ENCODE measurements around the gene PALM2AKAP2. TPM values are rescaled to one million over a fixed set of nuclear protein-coding genes. Genes with fewer than 3 reads are reported as not detected.

The PALM2AKAP2 gene
- total RNA-seq, 1 donor from 2014 or later = 0.88 TPM

DNA sequence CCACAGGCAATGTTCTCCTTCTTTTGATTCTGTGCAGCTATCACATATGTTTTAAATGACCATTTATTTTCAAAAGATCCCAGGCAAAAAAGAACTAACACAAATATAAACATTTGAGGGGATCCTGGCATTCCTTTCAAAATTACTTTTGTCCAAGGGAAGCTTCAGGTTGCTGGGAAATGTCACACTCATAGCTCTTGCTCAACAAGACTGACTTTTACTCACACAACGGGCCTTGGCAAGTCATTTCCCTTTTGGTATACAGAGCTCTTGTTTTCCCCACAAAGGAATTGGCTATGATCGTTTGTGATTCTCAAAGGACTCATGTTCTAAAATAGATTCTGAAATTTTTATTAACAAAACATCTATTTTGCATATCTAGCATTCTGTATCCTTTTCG, 4.5 kb upstream of the PALM2AKAP2 start:
- ATAC-seq = no peak

DNA sequence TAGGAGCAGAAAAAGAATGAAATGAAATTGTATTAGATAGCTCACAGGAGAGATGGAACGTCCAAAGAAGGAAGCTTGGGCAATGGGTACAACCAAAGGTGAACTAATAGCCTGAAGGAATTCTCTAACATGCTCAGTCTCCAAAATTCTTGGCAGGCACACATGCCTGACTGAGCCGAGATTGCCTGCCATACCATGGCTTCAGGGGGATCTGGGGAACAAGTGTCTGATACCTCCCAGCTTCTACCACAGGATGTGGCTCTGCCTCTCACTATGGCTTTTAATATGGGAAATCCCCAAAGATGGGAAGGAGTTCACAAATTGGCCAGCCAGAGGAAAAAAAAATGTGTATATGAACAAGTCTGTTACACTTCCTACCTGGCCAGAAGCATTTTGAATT, 3.6 kb upstream of the PALM2AKAP2 start:
- no peak for ATAC-seq

DNA sequence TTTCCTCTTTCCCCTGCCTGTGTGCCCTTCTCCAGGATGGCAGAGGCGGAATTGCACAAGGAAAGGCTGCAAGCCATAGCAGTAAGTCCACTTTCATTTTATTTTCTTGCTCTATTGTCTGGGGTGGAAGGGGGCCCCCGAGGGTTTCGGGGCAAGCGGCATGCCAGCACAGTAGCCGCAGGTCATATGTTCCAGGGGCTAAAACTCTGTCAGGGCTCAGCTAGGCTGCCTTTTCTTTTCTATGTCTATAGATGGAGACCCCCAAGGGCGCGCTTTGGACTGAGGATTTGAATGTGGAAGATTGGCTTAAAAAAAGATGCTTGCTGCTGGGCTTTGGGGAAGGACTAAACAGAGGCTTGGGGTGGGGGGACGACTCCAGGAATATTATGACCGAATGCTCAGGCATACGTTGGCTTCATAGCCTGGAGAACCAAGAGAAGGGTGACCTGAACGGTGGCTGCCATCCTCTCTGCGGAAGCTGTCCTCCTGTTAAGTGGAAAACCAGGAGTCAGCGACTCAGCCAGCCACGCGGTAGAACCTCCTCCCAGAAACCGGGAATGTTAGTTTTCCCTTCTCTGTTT, 545 bp downstream of the PALM2AKAP2 start:
- ATAC-seq = no peak

DNA sequence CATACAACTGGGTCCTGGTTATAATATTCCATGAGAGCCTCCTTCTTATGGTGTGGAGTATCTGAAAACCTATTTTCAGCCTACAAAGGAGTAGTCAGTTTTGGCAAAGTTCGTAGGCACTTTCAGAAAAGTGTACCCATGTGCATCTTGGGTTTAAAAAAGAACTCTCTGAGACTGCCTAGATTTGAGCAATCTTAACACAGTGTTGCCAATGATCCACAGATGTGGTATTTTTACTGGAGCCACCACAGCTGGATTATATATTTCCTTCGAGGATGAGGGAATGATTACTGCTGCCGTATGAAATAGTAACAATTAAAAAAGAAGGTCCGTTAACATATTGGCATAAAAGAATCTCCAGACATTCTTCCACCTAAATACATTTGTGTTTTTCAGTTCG, 1.1 kb downstream of the PALM2AKAP2 start:
- ATAC-seq = no peak

DNA sequence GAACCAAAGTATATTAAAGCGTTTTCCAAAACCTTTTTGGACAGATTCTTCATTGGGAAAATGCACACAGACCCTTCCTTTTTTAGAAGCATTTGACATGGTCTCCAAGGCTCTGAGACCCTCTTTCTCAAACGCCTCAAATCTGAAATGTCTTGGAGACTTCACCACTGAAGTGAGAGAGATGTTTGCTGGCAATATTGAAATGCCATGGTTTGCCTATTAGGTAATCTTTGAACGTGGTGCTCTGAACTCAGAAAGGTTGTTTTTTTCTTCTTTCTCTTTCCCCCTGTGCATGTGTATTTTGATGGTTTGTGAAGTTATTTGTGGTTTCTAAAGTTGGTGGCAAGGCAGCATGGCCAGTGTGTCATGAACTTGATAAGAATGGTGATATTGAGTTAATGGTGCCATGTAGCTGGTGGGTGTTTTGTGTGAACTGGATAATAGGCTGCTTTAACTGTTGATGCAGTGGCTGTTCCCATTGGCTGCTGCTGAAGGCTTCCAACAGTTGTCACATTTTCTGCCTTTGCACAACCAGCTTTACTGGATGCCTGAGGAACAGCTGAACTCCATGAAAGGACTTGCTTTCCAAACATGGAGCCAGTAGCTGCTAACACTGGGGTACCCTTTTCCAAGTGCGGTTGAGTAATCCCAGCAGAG, 1.7 kb downstream of the PALM2AKAP2 start:
- ATAC-seq = no peak

DNA sequence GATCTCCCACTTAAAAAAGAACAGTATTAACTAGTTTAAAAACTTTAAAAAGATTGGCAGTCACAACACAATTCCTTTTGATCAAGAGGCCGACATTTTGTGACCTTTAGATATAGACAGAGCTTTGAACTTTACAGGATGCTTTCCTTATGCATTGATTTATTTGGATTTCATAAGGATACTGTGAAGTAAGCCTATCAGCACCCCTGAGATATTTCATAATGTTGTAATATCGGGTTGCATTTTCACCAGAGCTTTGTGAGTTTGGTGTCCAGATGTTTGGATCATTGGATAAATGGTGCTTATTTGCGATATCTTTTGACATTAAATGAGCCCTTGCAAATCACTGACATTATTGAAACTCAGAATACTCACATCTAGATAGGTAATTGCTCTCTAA, 7.7 kb downstream of the PALM2AKAP2 start:
- ATAC-seq = no peak

DNA sequence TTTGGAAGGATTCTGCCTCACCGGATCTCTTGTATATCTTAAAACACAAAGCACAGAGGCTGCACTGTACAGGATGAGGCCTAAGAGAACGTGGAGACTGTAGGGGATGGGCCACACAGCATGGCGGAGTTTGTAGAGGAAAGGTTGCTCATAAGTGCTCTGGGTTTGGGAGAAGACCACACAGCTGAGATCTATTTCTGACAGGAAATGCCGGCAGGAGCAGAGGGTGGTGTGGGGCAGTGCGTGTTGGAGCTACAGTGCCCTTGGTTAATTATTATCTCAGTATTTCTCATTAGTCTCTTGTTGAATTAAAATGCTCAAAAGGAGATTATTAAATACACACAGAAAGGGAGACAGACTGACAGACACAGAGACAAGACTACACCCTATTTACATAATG, 9.6 kb downstream of the PALM2AKAP2 start:
- no peak for ATAC-seq

DNA sequence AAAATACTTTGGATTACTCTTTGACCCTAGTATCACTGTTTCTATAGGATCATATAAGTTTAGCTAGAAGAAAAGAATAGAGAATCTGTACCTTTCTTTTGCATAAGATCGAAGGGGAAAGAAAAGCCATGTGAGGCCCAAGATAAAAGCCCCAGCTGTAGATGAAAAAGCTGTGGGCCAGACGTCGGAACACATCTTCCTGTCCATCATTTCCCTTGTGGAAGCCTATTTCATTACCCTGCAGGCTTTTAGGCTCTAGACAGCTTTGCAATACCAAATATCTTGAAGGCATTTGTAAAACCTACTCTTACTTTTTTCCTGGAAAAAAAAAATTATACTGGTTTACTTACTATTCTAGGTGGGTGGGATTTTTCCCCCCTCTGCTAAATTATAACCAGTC, 10.0 kb downstream of the PALM2AKAP2 start:
- no peak for ATAC-seq

DNA sequence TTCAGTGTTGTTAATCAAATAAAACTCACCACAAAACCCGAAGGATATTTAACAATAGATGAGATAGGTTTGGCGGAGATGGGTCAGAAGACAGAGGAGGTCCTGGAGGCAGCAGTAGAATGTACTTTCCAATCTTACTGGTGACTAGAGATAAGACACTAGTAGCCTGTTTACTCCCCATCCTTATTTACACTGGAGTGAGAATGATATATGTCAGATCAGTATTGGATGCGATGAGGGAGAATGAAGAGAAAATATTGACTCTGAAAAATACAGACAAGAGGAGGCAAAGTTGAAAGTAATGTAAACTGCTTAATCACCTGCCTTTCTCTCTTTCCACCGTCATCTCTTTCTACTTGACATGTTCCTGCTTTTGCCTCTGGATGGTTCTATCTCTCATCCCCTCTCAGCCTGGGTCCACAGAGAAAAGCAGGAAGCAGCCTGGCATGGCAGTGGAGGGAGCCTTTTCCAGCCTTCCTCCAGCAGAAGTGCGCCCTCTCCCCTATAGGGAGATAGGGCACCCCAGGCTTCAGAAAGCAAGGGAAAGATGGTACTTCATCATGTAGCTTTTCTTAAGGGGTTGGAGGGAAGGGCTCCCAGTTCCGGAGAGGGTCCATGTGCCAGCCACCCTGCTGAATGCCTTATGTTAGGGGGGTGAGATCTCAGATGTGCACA, 11.1 kb downstream of the PALM2AKAP2 start:
- no peak for ATAC-seq

DNA sequence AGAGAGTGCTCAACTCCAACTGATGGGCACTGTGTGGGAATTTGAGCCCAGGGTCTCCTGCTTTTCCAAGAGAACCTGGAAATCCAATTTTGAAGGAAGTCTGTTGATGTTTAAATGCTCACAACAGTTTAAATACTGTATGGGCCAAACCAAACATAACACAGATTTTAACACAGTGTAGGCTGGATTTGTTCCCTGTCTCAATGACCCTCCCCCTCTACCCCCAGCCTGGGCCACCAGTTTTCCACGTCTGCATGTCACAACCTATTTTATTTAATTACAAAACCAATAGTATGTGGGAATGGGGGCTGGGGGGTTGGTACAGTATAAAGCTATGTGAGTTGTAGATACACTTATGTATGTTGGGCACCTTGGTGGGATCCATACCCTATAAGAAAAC, 11.7 kb downstream of the PALM2AKAP2 start:
- no peak for ATAC-seq

DNA sequence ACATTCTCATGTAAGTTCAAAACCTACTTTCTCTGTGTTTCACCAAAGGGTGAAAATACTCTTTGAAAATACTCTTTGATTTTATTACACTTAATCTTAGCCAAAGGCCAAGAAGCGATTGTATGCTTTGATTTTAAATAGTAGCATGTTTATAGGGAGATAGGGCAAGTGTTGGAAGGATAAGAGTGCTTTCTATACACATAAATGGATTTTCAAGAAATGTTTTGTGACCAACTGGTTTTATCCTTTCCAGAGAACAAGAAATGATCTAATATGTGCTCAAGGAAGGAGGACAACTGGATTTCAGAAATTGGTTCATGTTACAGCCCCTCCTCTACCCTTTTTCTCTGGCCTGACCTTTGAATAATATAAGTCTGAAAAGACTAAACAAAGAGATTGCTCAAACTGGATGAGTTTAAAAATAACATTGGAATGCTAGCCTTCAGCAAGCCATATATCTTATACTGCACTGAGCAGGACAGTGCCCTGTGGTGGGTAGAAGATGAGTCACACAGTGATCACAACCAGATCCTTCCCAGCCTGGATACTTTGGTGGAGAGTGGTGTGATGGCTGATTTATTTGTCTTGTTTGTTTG, 13.1 kb downstream of the PALM2AKAP2 start:
- no peak for ATAC-seq

DNA sequence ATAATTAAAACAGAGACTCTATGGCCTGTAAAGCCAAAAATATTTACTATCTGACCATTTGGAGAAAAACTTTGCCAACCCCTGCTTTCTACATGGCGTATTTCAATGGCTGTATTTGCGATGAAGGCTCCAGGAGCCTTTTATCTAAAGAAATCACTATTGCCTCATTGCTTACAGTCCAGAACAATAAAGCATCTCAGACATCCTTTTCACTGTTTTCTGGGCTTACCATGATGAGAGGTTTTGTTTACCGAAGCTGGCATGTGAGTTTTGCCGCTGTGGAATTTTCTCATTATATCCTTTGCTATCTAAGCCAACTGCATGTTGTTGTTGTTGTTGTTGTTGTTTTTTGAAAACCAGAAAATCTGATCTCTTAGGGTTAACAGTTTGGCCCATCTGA, 13.9 kb downstream of the PALM2AKAP2 start:
- no peak for ATAC-seq

DNA sequence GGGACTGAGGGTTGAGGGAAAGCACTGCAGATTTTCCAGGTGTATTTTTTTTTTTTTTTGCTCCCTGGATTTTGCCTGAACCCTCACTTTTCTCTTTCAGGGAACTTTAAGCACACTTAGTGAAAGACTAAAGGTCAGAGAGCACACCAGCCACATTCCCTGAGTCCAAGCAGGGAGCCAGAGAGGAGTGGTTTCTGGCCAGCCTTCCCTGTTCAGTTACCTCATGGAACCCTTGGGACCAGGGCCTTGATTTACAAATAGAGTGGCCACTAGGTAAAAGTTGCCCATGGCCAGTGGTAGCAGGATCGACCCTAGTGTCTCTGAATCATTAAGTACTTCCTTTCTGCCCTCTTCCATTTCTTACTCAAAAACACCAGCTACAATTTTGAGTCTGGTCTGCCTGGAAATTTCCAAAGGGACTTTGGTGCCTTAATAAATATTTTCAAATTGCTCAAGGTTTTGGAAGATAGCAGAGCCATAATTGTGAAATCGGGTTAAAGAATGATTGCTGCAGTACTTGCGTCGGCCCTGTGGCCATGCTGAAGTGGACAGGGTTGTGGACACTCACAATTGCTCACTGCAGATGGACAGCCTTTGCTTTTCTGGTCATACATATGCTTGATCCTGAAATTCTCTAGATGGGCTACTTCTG, 14.5 kb downstream of the PALM2AKAP2 start:
- ATAC-seq = no peak

DNA sequence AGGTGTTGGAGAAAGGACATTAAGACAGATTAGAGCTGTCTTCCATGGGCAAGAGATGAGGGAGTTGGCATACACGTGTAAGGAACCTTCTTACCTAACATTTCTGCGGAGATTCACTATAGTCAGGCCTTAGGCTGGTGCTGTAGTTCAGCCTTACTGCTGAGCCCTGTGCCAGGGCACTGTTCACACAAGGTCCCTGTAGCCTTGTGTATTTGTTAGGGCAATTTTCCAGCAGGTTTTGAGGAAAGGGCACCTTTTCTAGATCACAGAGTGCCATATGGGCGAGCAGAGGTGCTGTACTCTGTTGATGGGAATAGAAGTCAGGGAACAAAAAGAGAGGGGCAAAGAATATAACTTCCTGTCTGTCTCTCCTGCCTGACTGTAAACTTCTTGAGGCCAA, 15.6 kb downstream of the PALM2AKAP2 start:
- no peak for ATAC-seq

DNA sequence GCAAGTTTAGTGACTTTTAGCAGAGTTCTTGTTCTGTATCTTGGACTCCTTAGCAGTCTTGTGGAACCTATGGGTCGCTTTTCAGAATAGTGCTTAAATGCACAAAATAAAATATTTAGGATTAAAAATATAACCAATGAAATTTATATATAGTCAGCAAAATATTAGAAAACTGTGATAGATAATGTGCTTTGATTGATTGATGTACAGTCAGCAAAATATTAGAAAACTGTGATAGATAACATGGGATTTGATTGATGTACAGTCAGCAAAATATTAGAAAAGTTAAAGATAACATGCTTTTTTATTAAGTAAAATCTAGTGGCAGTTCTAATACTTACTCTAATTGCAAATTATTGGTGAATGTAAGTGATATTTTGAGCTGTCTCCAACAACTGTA, 16.1 kb downstream of the PALM2AKAP2 start:
- ATAC-seq = no peak

DNA sequence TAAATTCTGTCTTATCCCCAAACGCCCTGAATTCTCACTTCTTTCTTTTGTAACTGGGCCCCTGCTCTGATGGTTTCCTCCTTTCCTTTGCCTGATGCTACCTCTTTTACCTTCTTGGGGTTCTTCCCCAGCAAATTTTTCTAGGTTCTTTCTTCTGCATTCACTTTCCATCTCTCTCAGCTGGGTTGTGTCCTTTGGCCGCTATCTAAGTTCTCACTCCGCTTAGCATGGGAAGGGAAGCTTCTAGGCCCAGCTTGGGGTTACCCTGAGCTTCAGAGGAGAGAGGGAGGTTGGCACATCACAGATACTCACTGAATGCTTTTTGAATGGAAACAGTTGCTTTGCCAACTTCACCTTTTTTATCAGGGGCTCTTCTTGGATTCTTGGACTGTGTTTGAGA, 17.0 kb downstream of the PALM2AKAP2 start:
- ATAC-seq = no peak

DNA sequence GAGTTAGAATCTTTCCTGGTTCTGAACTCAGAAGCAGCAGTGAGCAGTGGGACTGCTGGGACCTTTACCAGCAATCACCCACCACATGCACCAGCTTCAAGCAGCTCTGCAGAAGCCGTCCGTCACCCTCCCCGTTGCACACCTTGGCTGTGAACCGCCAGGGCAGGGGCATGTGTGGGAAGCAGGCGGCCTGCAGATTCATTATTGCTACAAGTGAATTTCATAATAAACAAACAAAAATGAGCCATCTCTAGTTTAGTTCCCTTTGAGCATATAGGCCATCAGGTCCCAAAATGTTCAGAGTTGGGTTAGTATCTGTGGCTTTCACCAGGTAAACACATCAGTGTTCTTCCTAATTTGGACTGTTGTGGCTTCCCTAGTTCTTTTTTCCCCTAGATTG, 17.5 kb downstream of the PALM2AKAP2 start:
- ATAC-seq = no peak

DNA sequence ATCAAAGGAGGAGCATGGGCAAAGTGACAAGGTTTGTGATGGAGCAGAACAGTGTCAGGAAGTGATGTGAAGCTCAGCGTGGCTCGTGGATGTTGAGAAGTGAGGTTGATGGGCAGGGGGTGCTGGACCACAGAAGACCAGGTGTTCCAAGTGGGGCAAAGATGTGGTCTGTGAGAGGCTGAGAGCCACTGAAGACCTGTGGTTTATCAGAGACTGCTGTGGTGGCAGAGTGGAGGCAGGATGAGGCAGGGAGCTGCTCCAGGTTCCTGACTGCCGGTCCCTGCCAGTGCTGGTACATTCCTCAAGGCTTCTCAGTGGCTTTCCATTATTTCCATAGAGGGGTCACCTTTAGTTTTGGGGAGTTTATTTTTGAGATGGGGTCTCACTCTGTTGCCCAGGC, 19.1 kb downstream of the PALM2AKAP2 start:
- no peak for ATAC-seq

DNA sequence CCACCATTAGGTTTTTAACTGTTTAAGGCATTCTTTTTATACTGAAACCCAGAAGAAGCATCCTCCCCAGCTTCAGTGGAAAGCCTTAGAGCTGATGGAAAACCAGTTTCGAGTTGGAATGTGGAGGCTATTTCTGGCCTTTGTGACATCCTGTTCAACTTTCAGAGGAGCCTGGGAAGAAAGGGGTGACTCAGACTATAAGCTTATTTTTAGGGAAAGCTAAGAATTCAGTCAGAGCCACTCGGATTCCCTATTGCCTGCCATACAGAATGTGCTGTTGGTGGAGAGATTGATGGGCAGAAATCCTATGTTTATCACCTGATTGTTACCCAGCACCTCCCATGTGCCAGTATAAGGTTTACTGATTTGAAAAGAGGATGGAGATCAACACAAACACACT, 19.8 kb downstream of the PALM2AKAP2 start:
- no peak for ATAC-seq

DNA sequence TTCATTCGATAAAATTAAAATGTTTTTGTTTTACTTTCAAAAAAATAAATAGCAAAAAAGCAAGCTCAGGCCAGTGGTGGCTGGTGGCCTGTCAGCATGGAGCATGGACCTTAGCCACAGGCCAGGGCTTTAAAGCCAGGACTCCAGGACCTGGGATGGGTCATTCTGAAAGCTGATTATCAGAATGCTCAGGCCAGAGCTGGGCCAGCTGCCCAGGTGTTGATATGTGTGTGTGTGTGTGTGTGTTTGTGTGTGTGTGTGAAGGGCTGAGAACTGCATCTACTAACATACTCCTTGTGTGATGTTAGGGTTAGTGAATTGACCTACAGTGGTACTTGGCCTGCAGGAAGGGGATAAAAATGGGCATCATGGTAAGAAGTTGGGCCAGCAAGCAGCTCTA, 21.5 kb downstream of the PALM2AKAP2 start:
- no peak for ATAC-seq

DNA sequence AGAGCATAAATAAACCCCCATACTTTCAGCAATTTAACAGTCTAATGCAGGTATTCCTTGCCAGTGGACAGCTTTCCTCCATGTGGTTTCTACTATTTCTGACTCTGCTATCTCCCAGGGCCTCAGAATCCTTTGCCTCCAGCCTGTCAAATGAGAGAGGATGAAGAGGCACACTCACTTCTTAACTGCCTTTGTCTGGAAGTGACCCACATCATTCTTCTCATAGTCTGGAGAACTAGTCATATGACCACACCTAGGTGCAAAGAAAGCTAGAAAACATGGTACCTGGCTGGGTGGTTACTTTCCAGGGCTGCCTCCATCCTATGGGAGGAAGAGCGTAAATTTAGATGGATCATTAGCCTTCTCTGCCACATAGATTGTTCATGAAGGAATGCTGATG, 22.5 kb downstream of the PALM2AKAP2 start:
- no peak for ATAC-seq

DNA sequence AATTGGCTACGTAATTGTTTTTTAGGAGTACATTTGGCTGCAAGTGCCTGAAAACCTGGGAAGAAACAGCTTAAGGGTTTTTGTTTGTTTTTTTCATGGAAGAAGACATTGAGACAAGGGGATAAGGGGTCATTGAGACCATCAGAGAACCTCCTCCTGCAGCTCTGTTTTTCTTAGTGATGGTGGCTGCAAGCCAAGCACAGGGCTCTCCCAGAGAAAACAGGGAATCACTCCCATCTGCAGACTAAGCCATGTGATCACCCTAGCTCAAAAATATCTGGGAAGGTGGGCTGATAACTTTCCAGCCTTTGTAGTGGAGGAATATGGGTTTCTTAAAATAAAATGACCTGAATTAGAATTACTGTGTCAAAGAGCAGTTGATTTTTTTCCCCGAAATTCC, 25.1 kb downstream of the PALM2AKAP2 start:
- no peak for ATAC-seq

DNA sequence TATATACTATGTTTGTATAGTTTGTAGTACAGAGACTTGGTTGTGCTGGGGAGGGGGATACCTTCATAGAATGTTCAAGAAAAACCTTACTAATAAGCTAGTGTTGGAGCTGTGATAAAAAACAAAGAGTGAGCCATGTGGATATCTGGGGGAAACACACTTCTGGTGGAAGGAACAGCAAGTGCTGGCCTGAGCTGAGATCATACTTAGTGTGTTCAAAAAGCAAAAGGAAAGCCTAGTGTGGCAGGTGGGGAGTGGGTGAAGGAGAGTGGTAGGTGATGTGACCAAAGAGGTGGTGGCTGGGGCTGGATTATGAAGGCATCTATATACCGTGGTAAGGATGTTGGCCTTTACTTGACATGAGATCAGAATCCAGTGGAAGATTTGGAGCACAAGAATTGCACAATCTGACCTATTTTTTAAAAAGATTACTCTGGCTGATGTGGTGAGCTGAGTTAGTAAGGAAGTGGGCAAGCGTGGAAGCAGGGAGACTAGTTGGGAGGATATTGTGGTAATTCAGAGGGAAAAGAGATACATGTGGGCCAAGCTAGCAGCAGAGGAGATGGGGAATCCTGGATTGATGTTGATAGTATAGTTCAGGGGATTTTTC, 26.6 kb downstream of the PALM2AKAP2 start:
- ATAC-seq = no peak

Measured in esophagus mucosa (tissue), 1 donor.